Dendritic cell treated with granulocyte-macrophage colony-stimulating factor and Interleukin-4, amounts not matched to agents 40 ng/mL and 50 ng/mL, for 4 days (primary cell): ENCODE measurements around the gene TMCC1.
"Not testable (repeated sequence)": the region's sequence is repeated elsewhere in the genome, so short reads cannot be mapped to it uniquely, and the experiment has no call there.

Experiments
- H3K27ac Mint-ChIP-seq: one replicate; pipeline ENCODE4 v1.8.0; 2022; ENCODE audit warnings: mild to moderate bottlenecking, mixed read lengths
- H3K27me3 Mint-ChIP-seq: one replicate; pipeline ENCODE4 v1.8.0; 2022; ENCODE audit warnings: mild to moderate bottlenecking, mixed read lengths
- H3K36me3 Mint-ChIP-seq: one replicate; pipeline ENCODE4 v1.8.0; 2022; ENCODE audit warnings: low read depth, mixed read lengths
- H3K4me1 Mint-ChIP-seq: one replicate; pipeline ENCODE4 v1.8.0; 2022; ENCODE audit warnings: low read depth, mixed read lengths
- H3K4me3 Mint-ChIP-seq: one replicate; pipeline ENCODE4 v1.8.0; 2022; ENCODE audit warnings: mild to moderate bottlenecking, moderate library complexity, mixed read lengths
- H3K9me3 Mint-ChIP-seq: one replicate; pipeline ENCODE4 v1.8.0; 2022; ENCODE audit warnings: mixed read lengths
- intact Hi-C: fragments of 100-400 bp; cut with micrococcal nuclease; formaldehyde crosslinking; loops from one replicate; pipeline ENCODE4 v1.15.0; 2022

The TMCC1 gene

DNA sequence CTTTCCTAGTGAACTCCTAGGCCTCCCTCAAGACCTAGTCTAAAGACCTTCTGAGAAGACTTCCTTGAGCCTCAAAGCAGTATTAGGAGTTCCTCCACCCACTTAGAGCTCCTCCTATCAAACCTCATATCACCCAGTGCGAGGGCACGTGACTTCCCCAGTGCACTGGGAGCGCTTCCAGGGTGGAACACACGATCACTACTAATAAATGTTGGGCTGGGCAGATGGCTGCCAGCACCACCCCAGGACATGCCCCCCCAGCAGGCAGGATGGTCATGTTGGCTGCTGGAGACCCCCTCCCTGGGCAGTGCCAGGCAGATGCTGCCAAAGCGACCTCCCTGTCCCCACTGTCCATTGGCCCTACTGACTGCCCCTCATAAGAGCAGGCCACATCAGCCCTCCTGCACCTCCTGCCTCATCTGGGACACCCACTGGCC is 278.6 kb downstream of the TMCC1 start:
- Mint-ChIP-seq H3K36me3 (no peaks in the 10 kb centered on the region), H3K27me3 (peaks cover 5% of the 10 kb centered on the region), H3K4me1 (peaks cover 85% of the 10 kb centered on the region), H3K9me3 (no peaks in the 10 kb centered on the region), H3K4me3 (no peak overlapping the region), H3K27ac (peak overlapping the region; percentile 90)
- intact Hi-C loops = loop anchor here (5.0 kb wide), 1 partner anchor 38 kb away; no protein-coding TSS in a partner anchor

DNA sequence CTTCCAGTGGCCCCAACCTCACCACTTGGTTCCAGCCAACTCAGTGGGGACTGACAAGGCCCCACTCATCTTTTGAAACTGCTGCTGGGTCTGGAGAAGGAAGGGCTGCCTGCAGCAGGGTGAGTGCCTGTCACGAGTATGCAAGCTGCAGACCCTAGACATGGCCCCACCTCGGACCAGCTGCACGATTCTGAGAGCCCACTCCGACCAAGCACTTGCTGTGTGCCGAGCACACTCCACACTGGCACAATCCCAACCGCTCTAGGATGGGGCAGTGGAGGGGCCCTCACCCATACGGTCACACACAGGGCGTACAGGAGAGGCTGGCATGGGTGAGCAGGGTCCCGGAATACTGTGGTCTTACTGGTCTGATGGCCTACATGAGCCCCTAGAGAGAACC is 279.1 kb downstream of the TMCC1 start:
- Mint-ChIP-seq H3K27me3 (peaks cover 6% of the 10 kb centered on the region), H3K36me3 (no peaks in the 10 kb centered on the region), H3K4me3 (no peak overlapping the region), H3K9me3 (no peaks in the 10 kb centered on the region), H3K27ac (peak overlapping the region; percentile 90), H3K4me1 (peaks cover 80% of the 10 kb centered on the region)
- intact Hi-C loops = no loop called here

DNA sequence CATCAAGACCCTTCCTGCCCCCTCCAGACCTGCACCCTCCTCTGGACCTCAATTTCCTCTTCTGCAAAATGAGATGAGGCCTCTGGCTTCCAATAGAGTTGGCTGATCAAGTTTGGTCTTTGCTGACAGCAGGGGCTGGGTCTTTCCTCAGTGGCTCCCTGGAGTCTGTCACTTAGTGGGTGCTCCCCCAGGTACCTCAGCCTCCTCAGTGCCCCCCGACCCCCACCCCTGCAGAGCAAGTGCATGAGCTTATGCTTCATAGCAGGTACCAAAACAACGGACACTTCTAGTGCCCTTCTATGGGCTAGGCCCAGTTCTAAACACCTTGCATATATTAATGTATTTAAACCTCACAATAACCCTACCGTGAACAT is 280.2 kb downstream of the TMCC1 start:
- Mint-ChIP-seq H3K4me1 (peaks cover 76% of the 10 kb centered on the region), H3K27me3 (peaks cover 11% of the 10 kb centered on the region)

DNA sequence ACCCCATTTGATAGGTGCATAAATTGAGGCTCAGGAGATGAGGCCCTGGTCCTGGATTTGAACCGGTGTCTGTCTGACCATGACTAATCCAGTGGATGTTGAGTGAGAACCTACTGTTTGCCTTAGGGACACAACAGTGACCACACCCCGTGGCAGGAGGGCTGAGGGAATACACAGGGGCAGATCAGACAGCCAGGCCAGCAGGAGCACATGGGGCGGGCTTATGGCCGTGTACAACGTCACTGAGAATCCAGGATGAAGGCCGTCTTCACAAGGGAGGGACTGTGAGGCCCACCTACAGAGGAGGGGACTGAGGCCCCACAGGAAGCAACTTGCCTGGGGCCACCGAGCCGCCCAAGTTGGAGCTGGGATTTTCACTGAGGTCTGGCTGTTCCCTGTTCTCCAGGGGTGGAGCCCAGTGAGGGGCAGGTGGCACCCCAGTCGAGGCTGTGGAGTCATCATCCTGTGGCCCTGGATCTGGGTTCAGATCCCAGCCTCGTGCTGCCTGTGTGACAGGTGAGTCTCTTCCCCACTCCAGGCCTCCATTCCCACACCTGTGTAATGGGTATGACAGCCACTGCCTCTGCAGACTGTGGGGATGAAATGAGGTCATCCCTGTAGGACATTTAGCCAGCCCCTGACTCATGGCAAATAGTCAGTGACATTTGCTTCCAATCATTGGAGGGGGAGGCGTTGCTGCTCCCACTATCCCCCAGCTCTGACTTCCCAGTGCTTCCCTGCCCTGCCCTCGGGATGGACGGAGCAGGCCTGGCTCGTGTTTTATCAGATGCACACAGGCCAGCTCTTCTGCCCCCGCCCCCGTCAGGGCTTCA is 280.8 kb downstream of the TMCC1 start:
- Mint-ChIP-seq H3K9me3 (no peaks in the 10 kb centered on the region), H3K4me3 (no peak overlapping the region), H3K27ac (peak overlapping the region; percentile 66), H3K27me3 (peaks cover 13% of the 10 kb centered on the region), H3K36me3 (no peaks in the 10 kb centered on the region), H3K4me1 (peaks cover 76% of the 10 kb centered on the region)
- intact Hi-C loops = no loop called here

More for the DNA sequence above, 280.2 kb downstream of the TMCC1 start:
- Mint-ChIP-seq H3K36me3 (no peaks in the 10 kb centered on the region), H3K4me3 (no peak overlapping the region), H3K9me3 (no peaks in the 10 kb centered on the region), H3K27ac (peak overlapping the region; percentile 66)
- intact Hi-C loops = no loop called here

DNA sequence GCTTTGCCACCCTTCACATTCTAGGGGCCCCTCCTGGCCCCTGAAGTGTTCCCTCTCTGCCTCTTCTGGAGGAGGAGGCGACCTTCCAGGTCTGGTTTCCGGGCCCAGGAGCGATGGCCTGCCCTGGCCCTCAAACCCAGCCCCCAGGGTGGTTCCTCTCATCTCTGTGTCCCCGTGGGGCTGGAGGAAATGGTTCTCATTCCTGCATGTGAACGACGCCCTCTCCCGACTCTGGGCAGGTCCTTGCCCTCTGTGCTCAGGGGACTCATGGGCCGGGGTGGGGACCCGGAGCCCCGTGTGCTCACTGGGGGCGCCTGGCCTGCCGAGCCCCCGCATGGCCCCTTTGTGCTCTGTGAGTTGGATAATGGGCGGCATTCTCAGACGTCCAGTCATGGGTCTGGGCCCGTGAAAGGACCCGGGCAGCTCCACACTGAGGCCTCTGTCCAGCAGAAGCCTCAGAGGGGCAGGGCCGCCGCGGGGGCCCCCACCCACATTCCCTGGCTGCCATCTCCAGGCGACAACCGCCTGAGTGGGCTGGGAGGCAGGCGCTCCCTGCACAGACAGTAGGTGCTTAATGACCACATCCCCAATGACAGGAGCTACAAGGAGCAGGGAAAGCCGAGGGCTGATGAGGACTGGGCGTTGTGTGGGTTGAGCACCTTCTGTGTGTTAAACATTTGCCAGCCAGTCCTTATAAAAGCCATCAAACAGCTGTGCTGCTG is 281.5 kb downstream of the TMCC1 start:
- H3K27me3 Mint-ChIP-seq = peaks cover 13% of the 10 kb centered on the region
- peaks cover 76% of the 10 kb centered on the region for H3K4me1 Mint-ChIP-seq
- peak overlapping the region; percentile 82 for H3K27ac Mint-ChIP-seq
- intact Hi-C loops = no loop called here
- H3K9me3 Mint-ChIP-seq = no peaks in the 10 kb centered on the region
- peaks cover 5% of the 10 kb centered on the region for H3K36me3 Mint-ChIP-seq
- H3K4me3 Mint-ChIP-seq = no peak overlapping the region

DNA sequence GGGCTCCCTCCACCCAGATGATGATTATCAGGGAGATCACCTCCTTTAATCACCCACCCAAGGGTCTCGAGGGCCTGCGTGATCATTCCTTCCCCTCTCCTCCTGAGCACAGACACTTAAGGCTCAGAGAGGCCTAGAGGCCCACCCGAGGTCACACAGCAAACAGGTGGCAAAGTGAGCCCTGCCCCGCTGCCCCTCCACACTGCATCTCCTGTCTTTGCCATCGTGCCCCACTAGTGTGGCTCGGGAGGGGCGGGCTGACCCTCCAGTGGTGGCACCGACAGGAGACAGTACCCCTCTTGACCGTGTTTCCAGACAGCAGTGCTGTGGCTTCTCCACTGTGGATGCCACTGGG is 282.1 kb downstream of the TMCC1 start:
- intact Hi-C loops = no loop called here

DNA sequence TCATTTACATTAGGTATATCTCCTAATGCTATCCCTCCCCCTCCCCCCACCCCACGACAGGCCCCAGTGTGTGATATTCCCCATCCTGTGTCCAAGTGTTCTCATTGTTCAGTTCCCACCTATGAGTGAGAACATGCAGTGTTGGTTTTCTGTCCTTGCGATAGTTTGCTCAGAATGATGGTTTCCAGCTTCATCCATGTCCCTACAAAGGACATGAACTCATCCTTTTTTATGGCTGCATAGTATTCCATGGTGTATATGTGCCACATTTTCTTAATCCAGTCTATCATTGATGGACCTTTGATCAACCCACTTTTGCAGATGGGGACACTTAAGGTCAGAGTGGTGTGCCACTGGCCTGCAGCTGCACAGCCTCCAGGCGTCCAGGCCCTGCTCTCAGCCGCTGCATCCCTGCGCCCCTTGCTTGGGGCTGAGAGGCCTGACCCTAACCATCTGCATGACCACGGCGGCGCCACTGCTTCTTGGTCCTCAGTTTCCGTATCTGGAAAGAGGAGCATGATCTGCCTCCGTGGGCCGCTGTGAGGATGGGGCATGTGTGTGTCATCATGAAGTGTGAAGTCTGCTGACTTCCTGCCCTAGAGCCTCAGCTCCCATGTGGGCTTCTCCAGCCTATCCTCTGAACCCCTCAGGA is 282.6 kb downstream of the TMCC1 start:
- H3K27ac Mint-ChIP-seq = peak overlapping the region; percentile 82
- H3K4me3 Mint-ChIP-seq, intact Hi-C loops, H3K9me3 Mint-ChIP-seq: not testable (repeated sequence)
- peaks cover 10% of the 10 kb centered on the region for H3K36me3 Mint-ChIP-seq
- H3K4me1 Mint-ChIP-seq = peaks cover 69% of the 10 kb centered on the region
- peaks cover 13% of the 10 kb centered on the region for H3K27me3 Mint-ChIP-seq

More for the DNA sequence above, 282.1 kb downstream of the TMCC1 start:
- H3K36me3 Mint-ChIP-seq = peaks cover 9% of the 10 kb centered on the region
- H3K4me1 Mint-ChIP-seq = peaks cover 74% of the 10 kb centered on the region
- H3K27me3 Mint-ChIP-seq = peaks cover 13% of the 10 kb centered on the region
- H3K27ac Mint-ChIP-seq = peak overlapping the region; percentile 82
- no peak overlapping the region for H3K4me3 Mint-ChIP-seq
- H3K9me3 Mint-ChIP-seq = no peaks in the 10 kb centered on the region

DNA sequence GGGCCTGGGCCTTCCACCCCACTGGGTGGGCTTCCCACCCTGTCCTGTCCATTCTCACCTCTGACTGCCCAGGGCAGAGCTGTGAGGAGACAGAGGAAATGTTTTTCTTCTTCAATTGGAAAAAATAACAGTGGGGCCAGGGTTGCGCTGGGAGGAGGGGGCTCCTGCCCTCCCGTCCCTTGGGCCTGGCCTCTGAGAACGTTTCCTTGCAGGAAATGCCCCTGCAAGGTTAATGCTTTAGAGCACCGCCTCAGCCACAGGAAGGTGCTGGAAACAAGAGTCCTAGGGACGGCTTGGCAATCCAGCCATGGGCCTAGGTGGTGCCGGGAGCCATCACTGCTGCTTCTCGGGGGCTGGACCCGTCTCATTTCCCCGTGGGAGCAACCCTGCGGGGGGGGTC is 283.2 kb downstream of the TMCC1 start:
- intact Hi-C loops = no loop called here
- Mint-ChIP-seq H3K4me3 (no peak overlapping the region), H3K36me3 (peaks cover 17% of the 10 kb centered on the region), H3K27ac (no peak overlapping the region), H3K9me3 (no peaks in the 10 kb centered on the region), H3K27me3 (peaks cover 13% of the 10 kb centered on the region), H3K4me1 (peaks cover 62% of the 10 kb centered on the region)

DNA sequence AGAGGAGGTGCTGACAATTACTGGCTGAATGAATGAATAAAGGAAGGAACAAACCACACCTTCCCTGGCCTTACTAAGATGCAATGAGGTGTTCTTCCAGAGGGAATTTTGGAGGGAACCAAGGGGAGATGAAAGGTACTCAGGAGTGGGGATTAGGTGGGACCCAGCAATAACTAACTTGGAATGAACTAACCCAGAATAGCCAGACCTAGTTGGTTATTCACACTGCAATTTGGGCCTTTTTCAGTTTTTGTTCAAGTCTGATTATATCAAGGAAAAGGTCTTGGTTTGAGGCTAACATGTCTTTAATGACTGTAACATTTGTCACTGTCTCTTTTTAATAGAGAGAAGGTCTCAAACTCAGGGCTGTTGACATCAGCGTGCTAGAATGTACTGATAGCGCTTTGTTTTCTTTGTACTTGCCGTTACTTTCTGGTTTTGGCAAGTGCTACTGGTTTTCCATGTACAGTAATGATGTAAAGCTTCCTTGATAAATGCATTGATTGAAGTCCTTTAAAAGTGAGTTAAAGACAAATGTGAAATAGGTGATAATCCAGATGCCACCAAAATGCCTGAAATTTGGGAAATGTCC is 283.8 kb downstream of the TMCC1 start:
- peaks cover 13% of the 10 kb centered on the region for H3K27me3 Mint-ChIP-seq
- no peak overlapping the region for H3K27ac Mint-ChIP-seq
- no peak overlapping the region for H3K4me3 Mint-ChIP-seq
- H3K36me3 Mint-ChIP-seq = peaks cover 20% of the 10 kb centered on the region
- no peaks in the 10 kb centered on the region for H3K9me3 Mint-ChIP-seq
- intact Hi-C loops = no loop called here
- peaks cover 58% of the 10 kb centered on the region for H3K4me1 Mint-ChIP-seq

DNA sequence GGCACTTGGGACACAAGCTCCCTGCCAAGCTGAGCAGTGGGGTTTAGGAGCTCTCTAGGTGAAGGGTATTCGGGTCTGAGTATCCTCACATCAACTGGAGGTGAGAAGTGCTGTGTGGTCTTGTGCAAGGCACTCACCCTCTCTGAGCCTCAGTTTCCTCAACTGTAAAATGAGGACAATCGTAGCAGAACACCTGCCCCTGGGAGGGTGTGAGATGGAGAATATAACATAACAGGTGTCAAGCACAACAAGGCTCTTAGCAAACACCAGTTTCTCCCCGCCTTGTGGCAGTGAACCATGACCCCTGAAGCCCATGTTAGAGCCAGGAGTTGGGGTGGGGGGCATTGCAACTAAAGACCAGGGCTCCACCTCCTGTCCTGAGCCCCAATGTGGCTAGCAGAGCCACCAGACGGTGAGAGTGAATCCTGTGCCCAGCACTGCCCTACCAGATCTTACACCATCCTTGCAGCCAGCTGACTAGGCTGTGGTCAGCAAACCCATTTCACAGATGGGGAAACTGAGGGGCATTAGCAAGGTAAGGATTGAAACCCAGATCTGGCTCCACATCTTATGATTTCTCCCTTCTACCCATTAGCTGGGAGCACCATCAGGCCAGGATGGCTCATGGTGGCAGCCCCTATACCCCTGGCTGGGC is 284.4 kb downstream of the TMCC1 start:
- Mint-ChIP-seq H3K27me3 (peaks cover 13% of the 10 kb centered on the region), H3K27ac (peak overlapping the region; percentile 99)
- intact Hi-C loops = no loop called here

DNA sequence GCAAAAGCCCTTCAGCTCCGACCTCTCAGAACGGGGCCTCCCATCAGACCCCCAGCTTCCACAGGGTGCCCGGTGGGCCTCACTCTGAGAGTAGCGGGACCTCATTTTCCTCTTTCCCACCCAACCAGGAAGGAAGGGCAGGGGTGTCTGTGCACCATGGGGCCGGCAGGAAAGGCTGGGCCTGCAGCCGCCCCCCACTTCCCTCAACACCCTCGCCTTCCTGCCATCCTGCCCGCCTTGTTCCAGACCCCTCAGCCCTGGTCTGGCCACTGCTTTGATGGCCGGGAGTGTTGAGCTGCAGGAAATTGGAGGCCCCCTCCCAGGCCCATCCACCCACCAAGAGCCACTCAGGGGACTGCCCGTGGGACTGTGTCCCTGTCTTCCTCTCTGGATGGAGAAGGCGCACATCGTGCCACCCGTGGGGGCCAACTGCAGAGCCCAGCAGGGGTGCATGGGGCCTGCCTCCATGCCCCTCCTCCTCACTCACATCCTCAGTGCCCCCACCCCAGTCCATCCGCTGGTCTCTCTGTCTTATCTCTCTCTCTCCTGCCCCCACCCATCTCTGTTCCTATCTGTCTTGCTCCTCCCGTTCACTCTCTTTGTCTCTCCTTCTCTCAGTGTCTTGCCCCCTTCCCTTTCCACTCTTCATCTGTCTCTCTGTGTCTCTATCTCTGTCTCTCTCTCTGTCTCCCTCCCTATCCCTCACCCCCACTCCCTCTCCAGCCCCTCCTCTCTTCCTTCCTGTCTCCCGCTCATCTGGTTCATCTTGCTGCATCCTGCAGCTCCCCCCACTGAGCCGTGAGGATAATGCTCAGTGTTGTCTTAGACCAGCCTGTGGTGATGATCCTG is 285.2 kb downstream of the TMCC1 start:
- Mint-ChIP-seq H3K27ac (peak overlapping the region; percentile 99), H3K27me3 (peaks cover 13% of the 10 kb centered on the region), H3K4me1 (peaks cover 62% of the 10 kb centered on the region), H3K36me3 (peaks cover 31% of the 10 kb centered on the region), H3K9me3 (no peaks in the 10 kb centered on the region), H3K4me3 (peak overlapping the region; percentile 35)
- intact Hi-C loops = no loop called here

More for the DNA sequence above, 284.4 kb downstream of the TMCC1 start:
- Mint-ChIP-seq H3K4me3 (no peak overlapping the region), H3K36me3 (peaks cover 27% of the 10 kb centered on the region), H3K4me1 (peaks cover 58% of the 10 kb centered on the region), H3K9me3 (no peaks in the 10 kb centered on the region)

DNA sequence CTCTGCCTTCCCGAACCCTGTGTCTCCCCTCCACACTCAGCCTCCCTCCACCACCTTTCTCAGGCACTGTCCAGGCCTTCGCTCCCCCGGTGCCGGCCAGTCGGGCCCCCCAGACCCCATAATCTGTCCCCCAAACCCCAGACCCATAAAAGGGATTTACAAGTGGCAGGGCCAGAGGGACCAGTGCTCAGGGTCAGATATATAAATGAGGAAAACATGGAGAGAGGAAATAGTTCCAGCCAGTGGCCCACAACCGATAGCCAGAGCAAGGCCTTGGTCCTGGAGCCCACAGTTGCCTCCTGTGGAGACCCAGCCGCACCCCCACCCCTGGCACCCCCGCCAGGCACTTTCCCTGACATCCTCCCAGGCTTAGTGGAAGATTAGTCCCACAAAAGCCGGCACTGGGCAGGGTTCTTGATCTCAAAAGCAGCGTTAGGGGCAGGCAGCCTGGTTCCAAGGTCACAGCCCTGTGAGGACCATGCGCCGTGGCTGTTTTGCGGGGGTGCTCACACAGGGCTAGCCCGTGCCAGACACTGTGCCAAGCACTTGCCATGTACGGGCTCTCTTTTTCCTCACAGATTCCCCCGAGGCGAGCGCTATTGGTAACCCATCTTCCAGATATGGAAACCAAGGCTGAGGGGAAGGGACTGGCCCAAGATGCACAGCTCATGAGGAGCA is 286.0 kb downstream of the TMCC1 start:
- peak overlapping the region; percentile 89 for H3K4me3 Mint-ChIP-seq
- intact Hi-C loops = no loop called here
- peaks cover 62% of the 10 kb centered on the region for H3K4me1 Mint-ChIP-seq
- H3K27ac Mint-ChIP-seq = peak overlapping the region; percentile 99
- peaks cover 32% of the 10 kb centered on the region for H3K36me3 Mint-ChIP-seq
- no peaks in the 10 kb centered on the region for H3K9me3 Mint-ChIP-seq
- peaks cover 13% of the 10 kb centered on the region for H3K27me3 Mint-ChIP-seq
